Measurements from ENCODE around the gene PPDPF. TPM values are rescaled to one million over a fixed set of nuclear protein-coding genes. Genes with fewer than 3 reads are reported as not detected.
"Not testable (repeated sequence)": the region's sequence is repeated elsewhere in the genome, so short reads cannot be mapped to it uniquely, and the experiment has no call there.

The PPDPF gene
- total RNA-seq, 8 experiments from 2014 or later = 12.8 to 270 (median 87.9) TPM

DNA sequence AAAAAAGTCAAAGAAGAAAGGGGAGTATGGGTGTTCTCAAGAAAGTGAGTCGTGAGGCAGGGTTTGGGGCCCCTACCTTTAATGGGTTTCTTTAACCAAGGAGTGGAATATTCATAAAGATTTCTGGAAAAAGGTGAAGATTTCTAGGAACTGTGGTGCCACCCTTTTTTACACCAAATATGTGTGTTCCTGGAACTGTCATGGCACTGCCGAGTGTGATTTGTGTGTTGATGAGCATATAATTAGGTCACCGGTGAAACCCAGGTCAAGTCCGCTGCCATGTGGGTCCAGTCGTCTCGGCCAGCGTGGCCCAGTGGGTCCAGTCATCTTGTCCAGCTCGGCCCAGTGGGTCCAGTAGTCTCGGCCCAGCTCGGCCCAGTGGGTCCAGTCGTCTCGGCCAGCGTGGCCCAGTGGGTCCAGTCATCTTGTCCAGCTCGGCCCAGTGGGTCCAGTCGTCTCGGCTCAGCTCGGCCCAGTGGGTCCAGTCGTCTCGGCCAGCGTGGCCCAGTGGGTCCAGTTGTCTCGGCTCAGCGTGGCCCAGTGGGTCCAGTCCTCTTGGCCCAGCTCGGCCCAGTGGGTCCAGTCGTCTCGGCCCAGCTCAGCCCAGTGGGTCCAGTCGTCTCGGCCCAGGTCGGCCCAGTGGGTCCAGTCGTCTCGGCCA, 13.4 kb upstream of the PPDPF start:
- Histone ChIP-seq H3K4me1 (replicated peaks in 1 of 2) (peaks cover 15 to 20% of the 10 kb centered on the region in 2 donors), H3K4me3 (no peak overlapping the region), H3K27ac (no peak overlapping the region)
- in situ Hi-C loops (cut with MboI; ENCODE audit: low pct_unique_long_range_greater_than_20kb in 2 of 9, low sequenced_read_pairs in 9 of 9, unreplicated experiment in 9 of 9) = no loop called here
- ATAC-seq (replicated peaks in 6 of 8) = no peak
- WGBS, 10 experiments = 33 to 100% (median 82%) methylated on average over 1 to 20 of the region's 30 CpGs

DNA sequence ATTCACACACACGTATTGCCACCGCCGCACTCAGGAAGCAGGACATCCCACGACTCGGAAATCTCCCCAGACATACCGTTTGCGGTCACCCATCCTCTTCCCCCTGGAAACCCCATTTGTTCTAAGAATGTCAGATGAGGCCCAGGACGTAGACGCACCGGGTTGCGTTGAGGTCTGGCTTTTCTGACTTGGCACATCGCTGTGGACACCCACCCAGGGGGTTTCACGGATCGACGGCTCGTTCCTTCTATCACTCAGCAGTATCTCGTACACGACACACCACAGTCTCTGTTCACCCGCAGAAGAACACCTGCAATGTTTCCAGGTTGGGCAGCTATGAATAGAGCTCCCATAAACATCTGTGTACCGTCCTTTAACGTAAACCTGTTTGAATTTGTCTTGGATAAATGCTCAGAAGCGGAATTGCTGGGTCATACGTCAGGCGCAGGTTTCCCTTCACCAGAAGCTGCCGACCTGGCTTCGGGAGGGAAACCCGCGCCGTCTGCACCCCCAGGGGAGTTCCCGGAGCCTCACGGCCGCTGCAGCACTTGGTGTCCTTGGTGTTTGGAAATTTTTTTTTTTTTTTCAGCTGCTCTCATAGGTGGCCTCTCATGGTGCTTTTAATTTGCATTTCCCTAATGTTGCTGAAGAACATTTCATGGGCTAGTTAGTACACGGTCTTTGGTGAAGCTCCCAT, 12.3 kb upstream of the PPDPF start:
- in situ Hi-C loops (cut with MboI; ENCODE audit: low pct_unique_long_range_greater_than_20kb in 2 of 9, low sequenced_read_pairs in 9 of 9, unreplicated experiment in 9 of 9) = no loop called here
- Histone ChIP-seq H3K27ac (no peak overlapping the region), H3K4me3 (no peak overlapping the region), H3K4me1 (replicated peaks in 1 of 2) (peaks cover 5 to 10% of the 10 kb centered on the region in 2 donors)
- WGBS, 10 experiments = 60 to 98% (median 74%) methylated on average over 1 to 18 of the region's 33 CpGs; no CpG with 5 or more reads in 2 of the 10 experiments
- ATAC-seq (replicated peaks in 6 of 8) = no peak

DNA sequence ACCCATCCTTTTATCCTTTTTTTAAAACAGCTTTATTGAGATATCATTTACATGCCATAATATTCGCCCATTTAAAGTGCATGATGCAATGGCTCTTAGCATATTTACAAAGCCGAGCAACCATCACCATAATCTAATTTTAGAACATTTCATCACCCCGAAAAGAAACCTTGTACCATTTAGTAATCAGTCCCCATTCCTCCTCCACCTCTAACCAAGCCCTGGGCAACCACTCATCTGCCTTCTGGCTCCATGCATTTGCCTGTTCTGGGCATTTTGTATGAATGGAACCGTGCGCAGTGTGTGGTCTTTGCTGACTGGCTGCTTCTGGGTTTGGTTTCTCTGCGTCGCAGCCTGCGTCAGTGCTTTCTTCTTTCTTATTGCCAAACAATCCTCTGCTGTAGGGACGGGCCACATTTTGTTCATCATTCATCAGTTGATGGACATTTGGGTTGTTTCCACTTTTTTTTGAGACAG, 11.4 kb upstream of the PPDPF start:
- in situ Hi-C loops (cut with MboI; ENCODE audit: low pct_unique_long_range_greater_than_20kb in 2 of 9, low sequenced_read_pairs in 9 of 9, unreplicated experiment in 9 of 9) = no loop called here
- H3K4me1 ChIP-seq (replicated peaks in 1 of 2) = peaks cover 0 to 2% of the 10 kb centered on the region in 2 donors
- ATAC-seq (replicated peaks in 6 of 8) = peak in 4 of 8 experiments; percentile 36 to 97 (median 94)
- H3K4me3 ChIP-seq = no peak overlapping the region
- no peak overlapping the region for H3K27ac ChIP-seq
- WGBS, 10 experiments = 0 to 95% (median 73%) methylated on average over 1 to 9 of the region's 9 CpGs

- in situ Hi-C loops (cut with MboI; ENCODE audit: low pct_unique_long_range_greater_than_20kb in 2 of 9, low sequenced_read_pairs in 9 of 9, unreplicated experiment in 9 of 9) = no loop called here
- Histone ChIP-seq H3K27ac (no peak overlapping the region), H3K4me1 (replicated peaks in 1 of 2) (peaks cover 2 to 6% of the 10 kb centered on the region in 2 donors), H3K4me3 (no peak overlapping the region)
- no peak for ATAC-seq (replicated peaks in 6 of 8)
- 29 to 100% (median 90%) methylated on average over 1 to 3 of the region's 3 CpGs for WGBS, 10 experiments
These were observed 7.4 kb upstream of the PPDPF start for GRCh38 chr20:63513207-63513606.

GRCh38 chr20:63514520-63514919, 6.0 kb upstream of the PPDPF start:
- H3K4me3 ChIP-seq; in situ Hi-C loops (cut with MboI; ENCODE audit: low pct_unique_long_range_greater_than_20kb in 2 of 9, low sequenced_read_pairs in 9 of 9, unreplicated experiment in 9 of 9); ATAC-seq (replicated peaks in 6 of 8); H3K27ac ChIP-seq: not testable (repeated sequence)
- WGBS, 10 experiments = 14 to 85% (median 62%) methylated on average over 1 to 5 of the region's 10 CpGs; no CpG with 5 or more reads in 4 of the 10 experiments
- H3K4me1 ChIP-seq (replicated peaks in 1 of 2) = peaks cover 9 to 19% of the 10 kb centered on the region in 2 donors

DNA sequence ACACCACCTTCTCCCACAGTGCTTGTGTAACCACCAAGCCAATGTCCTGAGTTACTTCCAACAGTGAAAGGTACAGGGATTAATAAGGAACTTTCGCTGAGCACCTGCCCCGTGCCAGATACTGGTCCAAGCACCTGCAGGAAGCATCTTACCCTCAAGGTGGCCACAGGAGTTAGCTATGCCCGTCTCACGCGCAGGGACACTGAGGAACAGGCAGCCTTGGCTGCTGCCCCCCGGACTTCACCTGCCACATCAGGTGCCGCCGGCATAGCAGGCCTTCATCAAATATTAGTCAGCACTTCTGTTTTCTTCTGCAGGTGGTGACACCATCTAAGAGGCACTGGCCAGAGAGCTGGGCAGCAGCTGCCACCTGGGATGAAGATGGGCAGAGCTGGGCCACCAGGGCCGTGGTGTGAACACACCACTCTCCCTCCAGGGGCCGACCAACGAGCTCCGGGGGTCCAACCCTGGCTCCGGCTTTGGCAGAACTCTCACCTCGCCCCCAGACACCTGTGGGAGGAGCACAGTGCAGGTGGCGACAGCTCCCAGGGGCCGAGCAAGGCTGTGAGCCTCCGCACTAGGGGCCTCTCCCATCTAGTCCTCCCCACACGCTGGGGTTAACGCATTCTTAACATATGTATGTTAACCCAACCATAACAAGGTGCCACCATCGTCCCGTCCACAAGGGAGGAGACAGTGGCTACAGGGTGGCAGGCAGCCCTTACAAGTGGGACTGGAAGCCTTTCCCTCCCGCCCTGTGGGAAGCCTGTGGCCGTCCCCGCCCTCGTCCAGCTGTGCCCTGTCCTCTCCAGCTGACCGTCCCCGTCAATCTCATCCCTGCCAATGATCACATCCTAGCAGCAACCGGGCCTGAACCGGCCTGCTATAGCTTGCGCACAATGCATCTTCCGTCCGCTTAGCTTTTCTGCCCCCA, 2.9 kb upstream of the PPDPF start:
- Histone ChIP-seq H3K4me3 (no peak overlapping the region), H3K4me1 (replicated peaks in 1 of 2) (peaks cover 15 to 26% of the 10 kb centered on the region in 2 donors), H3K27ac (no peak overlapping the region)
- 73 to 100% methylated on average over 1 to 2 of the region's 32 CpGs; no CpG with 5 or more reads in 8 of the 10 experiments for WGBS, 10 experiments
- in situ Hi-C loops (cut with MboI; ENCODE audit: low pct_unique_long_range_greater_than_20kb in 2 of 9, low sequenced_read_pairs in 9 of 9, unreplicated experiment in 9 of 9) = no loop called here
- ATAC-seq (replicated peaks in 6 of 8) = no peak

DNA sequence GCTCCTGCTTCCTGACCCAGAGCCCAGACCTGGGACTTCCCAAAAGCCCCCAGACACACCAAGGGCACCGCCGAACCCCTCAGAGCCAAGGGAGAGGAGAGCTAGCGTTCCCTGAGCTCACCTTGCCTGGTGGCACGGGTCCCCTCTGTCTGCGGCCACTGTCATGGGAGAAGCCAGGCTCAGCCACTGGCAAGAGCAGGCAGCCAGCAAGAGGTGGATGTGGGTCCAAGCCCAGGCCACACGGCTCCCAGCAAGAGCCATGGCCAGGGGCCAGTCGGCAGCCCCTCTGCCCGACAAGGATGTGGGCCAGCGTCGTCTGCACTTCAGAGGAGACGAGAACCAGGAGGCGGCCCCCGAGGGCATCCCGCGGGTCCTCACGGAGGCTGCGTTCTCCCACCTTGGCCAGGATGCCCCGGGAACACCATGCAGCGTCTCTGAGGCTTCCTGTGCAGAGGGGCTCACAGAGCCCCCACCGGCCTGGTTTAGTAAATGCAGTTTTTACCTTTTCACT, 2.2 kb upstream of the PPDPF start:
- in situ Hi-C loops (cut with MboI; ENCODE audit: low pct_unique_long_range_greater_than_20kb in 2 of 9, low sequenced_read_pairs in 9 of 9, unreplicated experiment in 9 of 9) = no loop called here
- 40 to 100% (median 80%) methylated on average over 1 of the region's 20 CpGs; no CpG with 5 or more reads in 7 of the 10 experiments for WGBS, 10 experiments
- peak overlapping the region in 1 of 2 donors; percentile 60 for H3K27ac ChIP-seq
- peak overlapping the region in 2 of 5 donors; percentile 80 to 98 for H3K4me3 ChIP-seq
- ATAC-seq (replicated peaks in 6 of 8) = no peak
- H3K4me1 ChIP-seq (replicated peaks in 1 of 2) = peaks cover 15 to 26% of the 10 kb centered on the region in 2 donors

DNA sequence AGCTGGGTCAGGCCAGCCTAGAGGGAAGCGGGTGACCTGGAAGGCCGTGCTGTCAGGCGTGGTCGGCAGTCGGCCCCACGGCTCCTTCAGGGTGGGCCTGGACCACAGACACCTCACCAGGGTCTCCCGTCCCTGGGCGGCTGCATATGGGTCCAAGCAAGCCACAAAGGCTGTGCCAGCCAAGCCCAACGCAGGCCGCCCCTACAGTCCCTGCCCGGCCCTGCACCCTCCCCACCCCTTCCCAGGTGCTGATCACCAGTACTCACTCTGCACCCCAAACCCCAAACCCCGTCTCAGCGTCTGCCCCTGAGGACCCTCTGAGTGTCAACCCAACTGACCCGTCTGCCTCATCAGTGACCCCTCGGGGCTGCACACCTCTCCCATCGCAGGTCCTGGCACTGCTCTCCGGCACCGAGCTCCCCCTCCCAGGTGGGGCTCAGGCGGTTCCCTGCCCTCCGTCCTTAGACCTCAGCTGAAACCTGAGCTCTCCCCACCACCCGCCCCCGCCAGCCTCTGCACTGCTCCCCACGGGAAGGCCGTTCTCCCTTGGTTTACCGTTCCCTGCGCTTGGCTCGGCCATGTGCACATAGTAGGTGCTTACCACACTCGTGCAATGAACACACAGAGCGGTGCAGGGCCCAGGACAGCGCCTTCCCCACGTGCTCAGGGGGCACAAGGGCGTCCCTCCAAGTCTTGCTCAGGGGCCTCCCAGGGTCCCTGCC, 1.5 kb upstream of the PPDPF start:
- in situ Hi-C loops (cut with MboI; ENCODE audit: low pct_unique_long_range_greater_than_20kb in 2 of 9, low sequenced_read_pairs in 9 of 9, unreplicated experiment in 9 of 9) = no loop called here
- H3K4me3 ChIP-seq = peak overlapping the region; percentile 66 to 98 (median 80)
- H3K27ac ChIP-seq = peak overlapping the region in 1 of 2 donors; percentile 100
- 77% methylated on average over 5 of the region's 32 CpGs; no CpG with 5 or more reads in 9 of the 10 experiments for WGBS, 10 experiments
- H3K4me1 ChIP-seq (replicated peaks in 1 of 2) = peaks cover 15 to 26% of the 10 kb centered on the region in 2 donors
- ATAC-seq (replicated peaks in 6 of 8) = no peak

- Histone ChIP-seq H3K4me1 (replicated peaks in 1 of 2) (peaks cover 15 to 31% of the 10 kb centered on the region in 2 donors), H3K4me3 (peak overlapping the region; percentile 66 to 98 (median 80)), H3K27ac (peak overlapping the region; percentile 95 to 100)
- WGBS, 10 experiments = 7% methylated on average over 15 of the region's 72 CpGs; no CpG with 5 or more reads in 9 of the 10 experiments
- in situ Hi-C loops (cut with MboI; ENCODE audit: low pct_unique_long_range_greater_than_20kb in 2 of 9, low sequenced_read_pairs in 9 of 9, unreplicated experiment in 9 of 9) = no loop called here
- peak; percentile 7 to 63 (median 59) for ATAC-seq (replicated peaks in 6 of 8)
These were observed 679 bp upstream of the PPDPF start for GRCh38 chr20:63519668-63520503.

GRCh38 chr20:63520934-63521601, 503 bp downstream of the PPDPF start:
- ATAC-seq (replicated peaks in 6 of 8) = peak; percentile 55 to 76 (median 65)
- H3K4me3 ChIP-seq = peak overlapping the region; percentile 66 to 98 (median 80)
- peak overlapping the region; percentile 95 to 100 for H3K27ac ChIP-seq
- peaks cover 15 to 31% of the 10 kb centered on the region in 2 donors for H3K4me1 ChIP-seq (replicated peaks in 1 of 2)
- in situ Hi-C loops (cut with MboI; ENCODE audit: low pct_unique_long_range_greater_than_20kb in 2 of 9, low sequenced_read_pairs in 9 of 9, unreplicated experiment in 9 of 9) = no loop called here
- 0% methylated on average over 3 to 4 of the region's 68 CpGs; no CpG with 5 or more reads in 8 of the 10 experiments for WGBS, 10 experiments

GRCh38 chr20:63521602-63522001, 1.0 kb downstream of the PPDPF start:
- ATAC-seq (replicated peaks in 6 of 8) = peak in 1 of 8 experiments; percentile 1
- peak overlapping the region; percentile 95 to 100 for H3K27ac ChIP-seq

More at GRCh38 chr20:63521602-63522001, 1.0 kb downstream of the PPDPF start:
- WGBS, 10 experiments = 0% methylated on average over 7 of the region's 23 CpGs; no CpG with 5 or more reads in 9 of the 10 experiments
- H3K4me1 ChIP-seq (replicated peaks in 1 of 2) = peaks cover 15 to 31% of the 10 kb centered on the region in 2 donors
- H3K4me3 ChIP-seq = peak overlapping the region; percentile 66 to 98 (median 80)
- in situ Hi-C loops (cut with MboI; ENCODE audit: low pct_unique_long_range_greater_than_20kb in 2 of 9, low sequenced_read_pairs in 9 of 9, unreplicated experiment in 9 of 9) = no loop called here

Measured in motor neuron (in vitro differentiated cells).